B cell (primary cell): ENCODE data around the gene CDC20B.

ENCODE experiments used
- EZH2 ChIP-seq: IDR thresholded peaks from 2 replicates; pipeline ENCODE4 v1.6.1; 2012; ENCODE audit warnings: borderline replicate concordance, low read depth, mild to moderate bottlenecking, moderate library complexity, low read length; ENCODE audit not compliant: insufficient read depth, poor library complexity, severe bottlenecking
- TF ChIP-seq, protein P1 (sequence below): fragments of 200-600 bp; IDR thresholded peaks from one replicate; pipeline ENCODE4 v1.8.0; 2022; ENCODE audit warnings: antibody characterized with exemption, mild to moderate bottlenecking

DNA sequence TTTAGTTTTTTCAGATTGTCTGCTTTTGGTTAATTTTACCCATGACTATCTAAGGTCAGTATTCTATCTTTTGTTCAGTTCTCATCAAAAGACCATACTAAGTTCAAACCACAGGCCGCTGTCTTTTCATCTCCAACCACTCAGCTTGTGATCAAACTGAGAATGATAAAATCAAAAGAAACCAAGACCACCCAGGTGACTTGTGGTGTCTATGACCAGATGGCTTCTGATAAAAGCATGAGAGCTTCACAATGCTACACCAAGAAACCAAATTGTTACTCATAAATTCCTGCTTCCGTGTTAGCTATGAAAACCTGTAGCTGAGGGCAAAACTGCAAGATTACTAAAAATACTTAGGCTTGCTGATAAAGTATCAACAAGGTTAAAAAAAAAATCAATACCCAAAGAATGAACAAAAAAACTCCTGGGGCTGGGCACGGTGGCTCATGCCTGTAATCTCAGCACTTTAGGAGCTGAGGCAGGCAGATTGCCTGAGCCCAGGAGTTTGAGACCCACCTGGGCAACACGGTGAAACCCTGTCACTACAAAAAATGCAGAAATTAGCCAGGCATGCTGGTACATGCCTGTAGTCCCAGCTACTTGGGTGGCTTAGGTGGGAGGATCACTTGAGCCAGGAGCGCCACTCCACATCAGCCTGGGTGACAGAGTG is 38.8 kb downstream of the CDC20B start:
- TF ChIP-seq, protein P1, sequence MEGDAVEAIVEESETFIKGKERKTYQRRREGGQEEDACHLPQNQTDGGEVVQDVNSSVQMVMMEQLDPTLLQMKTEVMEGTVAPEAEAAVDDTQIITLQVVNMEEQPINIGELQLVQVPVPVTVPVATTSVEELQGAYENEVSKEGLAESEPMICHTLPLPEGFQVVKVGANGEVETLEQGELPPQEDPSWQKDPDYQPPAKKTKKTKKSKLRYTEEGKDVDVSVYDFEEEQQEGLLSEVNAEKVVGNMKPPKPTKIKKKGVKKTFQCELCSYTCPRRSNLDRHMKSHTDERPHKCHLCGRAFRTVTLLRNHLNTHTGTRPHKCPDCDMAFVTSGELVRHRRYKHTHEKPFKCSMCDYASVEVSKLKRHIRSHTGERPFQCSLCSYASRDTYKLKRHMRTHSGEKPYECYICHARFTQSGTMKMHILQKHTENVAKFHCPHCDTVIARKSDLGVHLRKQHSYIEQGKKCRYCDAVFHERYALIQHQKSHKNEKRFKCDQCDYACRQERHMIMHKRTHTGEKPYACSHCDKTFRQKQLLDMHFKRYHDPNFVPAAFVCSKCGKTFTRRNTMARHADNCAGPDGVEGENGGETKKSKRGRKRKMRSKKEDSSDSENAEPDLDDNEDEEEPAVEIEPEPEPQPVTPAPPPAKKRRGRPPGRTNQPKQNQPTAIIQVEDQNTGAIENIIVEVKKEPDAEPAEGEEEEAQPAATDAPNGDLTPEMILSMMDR, result no peak
- TF ChIP-seq EZH2, result no peak
